Spleen (tissue), 11 donors: ENCODE measurements around the gene ADRA1B. TPM values are rescaled to one million over a fixed set of nuclear protein-coding genes. Genes with fewer than 3 reads are reported as not detected.
"Not testable (repeated sequence)": the region's sequence is repeated elsewhere in the genome, so short reads cannot be mapped to it uniquely, and the experiment has no call there.

Experiments used
- DNase-seq: peaks from one replicate; pipeline ENCODE4 v3.0.0-alpha.2; 2020
- H3K27ac ChIP-seq, 8 donors: fragments of 200-600 bp; sonication (generic) in 7 of 8; 1 replicate in 4 of 8; 2 replicates in 4 of 8; pipeline versions ENCODE4 v1.5.0 to v1.8.0; 2016 to 2021; ENCODE audit warnings: inconsistent platforms in 4 of 8, mild to moderate bottlenecking in 4 of 8, moderate library complexity in 1 of 8
- H3K27me3 ChIP-seq, 7 donors: fragments of 200-600 bp; sonication (generic) in 6 of 7; replicated peaks in 1 of 7; 1 replicate in 4 of 7; 2 replicates in 3 of 7; pipeline versions ENCODE4 v1.5.0 to v1.8.0; 2016 to 2021; ENCODE audit warnings: inconsistent platforms in 3 of 7, mild to moderate bottlenecking in 1 of 7
- H3K36me3 ChIP-seq, 6 donors: fragments of 200-600 bp; sonication (generic) in 5 of 6; 1 replicate in 4 of 6; 2 replicates in 2 of 6; pipeline versions ENCODE4 v1.5.0 to v1.8.0; 2016 to 2021; ENCODE audit warnings: inconsistent platforms in 2 of 6
- H3K4me1 ChIP-seq, 6 donors: fragments of 200-600 bp; sonication (generic) in 5 of 6; 1 replicate in 3 of 6; 2 replicates in 3 of 6; pipeline versions ENCODE4 v1.5.0 to v1.8.0; 2016 to 2021; ENCODE audit warnings: inconsistent platforms in 3 of 6
- H3K4me3 ChIP-seq, 8 donors: fragments of 200-600 bp; sonication (generic) in 7 of 8; 1 replicate in 4 of 8; 2 replicates in 4 of 8; pipeline versions ENCODE4 v1.5.0 to v1.8.0; 2016 to 2021; ENCODE audit warnings: inconsistent platforms in 4 of 8, mild to moderate bottlenecking in 4 of 8, moderate library complexity in 2 of 8
- H3K9me3 ChIP-seq, 8 donors: fragments of 200-600 bp; sonication (generic) in 7 of 8; 1 replicate in 4 of 8; 2 replicates in 4 of 8; pipeline versions ENCODE4 v1.5.0 to v1.8.0; 2016 to 2021; ENCODE audit warnings: inconsistent platforms in 4 of 8
- CTCF ChIP-seq, 11 experiments: fragments of 200-600 bp in 7 of 11; fragments of 450-650 bp in 4 of 11; sonication (generic) in 4 of 11; IDR thresholded peaks in 8 of 11; conservative IDR thresholded peaks in 3 of 11; 1 replicate in 7 of 11; 2 replicates in 4 of 11; pipeline versions ENCODE4 v1.4.0 to v1.8.0; 2016 to 2021; ENCODE audit warnings: antibody characterized with exemption in 11 of 11, inconsistent platforms in 4 of 11, mild to moderate bottlenecking in 1 of 11
- POLR2A ChIP-seq, 3 donors: fragments of 450-650 bp; IDR thresholded peaks; one replicate each; pipeline ENCODE4 v1.5.1; 2017; ENCODE audit warnings: antibody characterized with exemption in 3 of 3, mild to moderate bottlenecking in 1 of 3
- POLR2AphosphoS5 ChIP-seq, 3 donors: sonication (generic); formaldehyde crosslinking; IDR thresholded peaks; one replicate each; pipeline ENCODE4 v1.5.1; 2017; ENCODE audit warnings: antibody characterized with exemption in 3 of 3
- WGBS, 5 donors: extraction: QIAGEN DNeasy Blood & Tissue Kit in 3 of 5; methylation state at CpG; one replicate each; pipeline versions ENCODE4 v1.1.5 to v1.1.7; 2013 to 2018; 5-methylcytosine and 5-hydroxymethylcytosine counted together
- intact Hi-C: fragments of 100-400 bp; cut with DNase I; formaldehyde crosslinking; loops from one replicate; pipeline ENCODE4 v1.15.0; 2023; ENCODE audit warnings: low total_unique reads
- polyA plus RNA-seq, 3 donors: library from polyadenylated mRNA; stranded (reverse); fragments of 200-250 nt; gene quantifications; one replicate each; pipeline ENCODE4 v1.2.1, GENCODE V29; 2013
- total RNA-seq, 7 donors: library from RNA; depleted of rRNA in 3 of 7; stranded (reverse); fragments of >200 nt in 3 of 7; fragmentation: NEBNext Ultra II Directional in 4 of 7; extraction: Animal tissue kit (Norgen Biotek cat#: 25700) in 4 of 7; gene quantifications; one replicate each; pipeline versions ENCODE4 v1.1.0 to v1.2.1, GENCODE V29; 2016 to 2021
- donor health status: healthy with polysubstance abuse.
- donor health status: DM: no; HTN: no; CAD: no; lungs with moderate emphysema.
- donor health status: DM: no; HTN: no; CAD: no.
- donor health status: Bipolar disorder and iron deficiency.
- donor health status: healthy.
- donor health status: DM: no; HTN: no; CAD: no.
- donor health status: DM: yes; HTN: yes; CAD: no.

ADRA1B gene
- total and polyA plus RNA-seq, 10 donors = 0.65 to 39.6 (median 11.7) TPM

- H3K27me3 ChIP-seq = no peaks in the 10 kb centered on the region
- WGBS, 5 donors = 2 to 6% (median 4%) methylated on average over 11 of the region's 11 CpGs
- TF ChIP-seq POLR2A (IDR thresholded peaks at IDR 0.05) (no peak), CTCF (IDR thresholded peaks at IDR 0.05 in 8 of 11, conservative IDR thresholded peaks at IDR 0.05 in 3 of 11) (no peak), POLR2AphosphoS5 (IDR thresholded peaks at IDR 0.05) (no peak)
- H3K36me3 ChIP-seq = peaks cover 0 to 42% (median 20%) of the 10 kb centered on the region in 6 donors
- H3K27ac ChIP-seq = peak overlapping the region; percentile 76 to 92 (median 85)
- no peak for DNase-seq
- H3K4me3 ChIP-seq = peak overlapping the region; percentile 57 to 88 (median 71)
- H3K4me1 ChIP-seq = peaks cover 19 to 39% (median 29%) of the 10 kb centered on the region in 6 donors
- no peaks in the 10 kb centered on the region for H3K9me3 ChIP-seq
- intact Hi-C loops = no loop called here
Measured at GRCh38 chr5:160009591-160009989, 93.3 kb downstream of the ADRA1B start.

- peaks cover 19 to 39% (median 29%) of the 10 kb centered on the region in 6 donors for H3K4me1 ChIP-seq
Measured at GRCh38 chr5:160011471-160011870, 95.2 kb downstream of the ADRA1B start.

GRCh38 chr5:160014197-160014596 lies 97.9 kb downstream of the ADRA1B start:
- 94 to 97% (median 95%) methylated on average over 6 of the region's 6 CpGs for WGBS, 5 donors
- peaks cover 0 to 88% (median 37%) of the 10 kb centered on the region in 6 donors for H3K36me3 ChIP-seq
- H3K9me3 ChIP-seq, H3K27ac ChIP-seq, H3K27me3 ChIP-seq, DNase-seq, H3K4me3 ChIP-seq, intact Hi-C loops: not testable (repeated sequence)
- H3K4me1 ChIP-seq = peaks cover 19 to 35% (median 24%) of the 10 kb centered on the region in 6 donors

More at GRCh38 chr5:160011471-160011870, 95.2 kb downstream of the ADRA1B start:
- TF ChIP-seq POLR2A (IDR thresholded peaks at IDR 0.05) (no peak), CTCF (IDR thresholded peaks at IDR 0.05 in 8 of 11, conservative IDR thresholded peaks at IDR 0.05 in 3 of 11) (no peak), POLR2AphosphoS5 (IDR thresholded peaks at IDR 0.05) (no peak)
- H3K4me3 ChIP-seq = no peak overlapping the region
- H3K36me3 ChIP-seq = peaks cover 0 to 61% (median 27%) of the 10 kb centered on the region in 6 donors
- no peak for DNase-seq
- no peak overlapping the region for H3K27ac ChIP-seq
- H3K9me3 ChIP-seq = no peaks in the 10 kb centered on the region
- no peaks in the 10 kb centered on the region for H3K27me3 ChIP-seq
- intact Hi-C loops = no loop called here

GRCh38 chr5:160018945-160019625 lies 102.8 kb downstream of the ADRA1B start:
- peaks cover 6 to 40% (median 18%) of the 10 kb centered on the region in 6 donors for H3K4me1 ChIP-seq
- H3K27me3 ChIP-seq = no peaks in the 10 kb centered on the region
- no peak for DNase-seq
- H3K4me3 ChIP-seq = no peak overlapping the region
- H3K9me3 ChIP-seq = no peaks in the 10 kb centered on the region
- peaks cover 0 to 88% (median 23%) of the 10 kb centered on the region in 6 donors for H3K36me3 ChIP-seq
- no peak for TF ChIP-seq CTCF (IDR thresholded peaks at IDR 0.05 in 8 of 11, conservative IDR thresholded peaks at IDR 0.05 in 3 of 11)
- TF ChIP-seq POLR2A (IDR thresholded peaks at IDR 0.05) = no peak
- TF ChIP-seq POLR2AphosphoS5 (IDR thresholded peaks at IDR 0.05) = no peak
- WGBS, 5 donors = 86 to 95% (median 88%) methylated on average over 2 of the region's 2 CpGs
- intact Hi-C loops = no loop called here
- no peak overlapping the region for H3K27ac ChIP-seq
